HL-60 (cell line): ENCODE data around the gene SRBD1.

ENCODE experiments used
- CTCF ChIP-seq: IDR thresholded peaks from one replicate; pipeline ENCODE4 v1.5.1; 2011; ENCODE audit warnings: low read length, control low read depth, inconsistent platforms; ENCODE audit not compliant: insufficient read depth
- GABPA ChIP-seq: IDR thresholded peaks from 2 replicates; pipeline ENCODE4 v1.6.1; 2012; ENCODE audit warnings: low read depth
- POLR2AphosphoS5 ChIP-seq: IDR thresholded peaks from 2 replicates; pipeline ENCODE4 v1.6.1; 2012; ENCODE audit warnings: low read depth
- REST ChIP-seq: IDR thresholded peaks from 2 replicates; pipeline ENCODE4 v1.6.1; 2012; ENCODE audit warnings: low read depth; ENCODE audit not compliant: insufficient replicate concordance

DNA sequence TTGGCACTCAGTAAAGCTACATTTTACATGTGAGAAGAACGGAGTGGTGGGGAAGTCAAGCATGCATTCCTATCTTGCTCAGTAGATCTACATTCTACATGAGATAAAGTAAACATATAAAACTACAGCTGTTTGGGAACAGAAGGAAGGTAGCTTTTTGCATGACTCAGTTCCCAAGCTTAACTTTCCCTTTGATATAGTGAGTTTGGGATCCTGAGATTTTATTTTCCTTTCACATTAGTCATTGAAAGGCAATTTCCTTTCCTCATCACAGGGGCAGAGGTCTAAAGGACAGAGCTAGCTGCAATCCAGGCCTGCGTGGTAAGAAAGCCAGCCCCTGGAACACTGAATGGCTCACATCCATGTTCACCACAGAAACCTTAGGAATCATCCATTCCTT, 257.2 kb downstream of the SRBD1 start:
- TF ChIP-seq POLR2AphosphoS5 (no peak), CTCF (no peak), GABPA (no peak), REST (no peak)
